KOPT-K1 (cell line): ENCODE results near the gene ROR2.

Experiments used
- H3K27ac ChIP-seq: fragments of 200-600 bp; sonication (generic); 2 replicates; pipeline ENCODE4 v1.5.1; 2016; ENCODE audit warnings: antibody characterized with exemption, mild to moderate bottlenecking, low read depth, low read length; ENCODE audit not compliant: poor library complexity, severe bottlenecking
- H3K36me3 ChIP-seq: fragments of 200-600 bp; sonication (generic); 2 replicates; pipeline ENCODE4 v1.5.1; 2017; ENCODE audit warnings: antibody characterized with exemption, mild to moderate bottlenecking, low read length, moderate library complexity; ENCODE audit not compliant: insufficient read depth
- H3K9me3 ChIP-seq: fragments of 200-600 bp; sonication (generic); 2 replicates; pipeline ENCODE4 v1.5.1; 2017; ENCODE audit warnings: antibody characterized with exemption, low read length, mild to moderate bottlenecking; ENCODE audit not compliant: insufficient read depth, poor library complexity, severe bottlenecking

The ROR2 gene

DNA sequence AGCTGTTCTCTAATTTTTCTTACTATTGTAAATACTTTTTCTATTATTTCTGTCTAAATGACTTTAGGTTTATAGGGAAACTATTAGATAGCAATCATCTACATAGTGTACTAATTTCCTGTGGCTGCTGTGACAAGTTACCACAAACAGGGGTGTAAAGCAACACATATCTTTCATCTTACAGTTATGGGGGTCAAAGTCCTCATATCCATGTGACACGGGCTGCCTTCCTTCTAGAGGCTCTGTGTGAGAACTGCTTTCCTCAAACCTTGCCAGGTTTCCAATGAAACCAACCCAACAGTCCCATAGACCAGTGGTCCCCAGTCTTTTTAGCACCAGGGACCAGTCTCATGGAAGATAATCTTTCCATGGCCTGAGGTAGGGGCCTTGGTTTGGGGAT lies 189.1 kb downstream of the ROR2 start:
- Histone ChIP-seq H3K27ac (no peak overlapping the region), H3K36me3 (no peaks in the 10 kb centered on the region), H3K9me3 (peaks cover 16% of the 10 kb centered on the region)

DNA sequence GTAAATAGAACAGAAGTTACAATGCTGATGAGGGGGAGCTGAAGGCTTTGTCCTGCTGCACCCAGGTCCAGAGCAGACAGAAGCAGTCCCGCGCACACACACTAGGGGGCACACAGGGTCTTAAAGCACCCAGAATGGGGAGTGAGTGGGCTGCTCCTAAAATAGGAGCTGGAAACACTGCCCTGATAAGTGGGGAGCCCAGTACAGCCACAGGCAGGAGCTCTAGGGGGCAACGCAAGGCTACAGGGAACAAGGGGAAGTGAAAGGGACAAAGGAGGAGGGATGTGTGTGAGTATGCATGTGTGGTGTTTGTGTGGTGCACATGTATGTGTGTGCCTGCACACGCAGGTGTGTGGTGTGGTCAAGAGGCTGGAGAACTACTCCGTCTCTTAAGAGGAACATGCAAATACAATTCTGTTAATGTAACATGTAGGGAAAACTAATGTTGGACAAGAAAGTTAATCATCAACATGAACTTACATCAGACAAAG lies 191.5 kb downstream of the ROR2 start:
- H3K36me3 ChIP-seq, result no peaks in the 10 kb centered on the region
- H3K27ac ChIP-seq, result no peak overlapping the region
- H3K9me3 ChIP-seq, result no peaks in the 10 kb centered on the region

DNA sequence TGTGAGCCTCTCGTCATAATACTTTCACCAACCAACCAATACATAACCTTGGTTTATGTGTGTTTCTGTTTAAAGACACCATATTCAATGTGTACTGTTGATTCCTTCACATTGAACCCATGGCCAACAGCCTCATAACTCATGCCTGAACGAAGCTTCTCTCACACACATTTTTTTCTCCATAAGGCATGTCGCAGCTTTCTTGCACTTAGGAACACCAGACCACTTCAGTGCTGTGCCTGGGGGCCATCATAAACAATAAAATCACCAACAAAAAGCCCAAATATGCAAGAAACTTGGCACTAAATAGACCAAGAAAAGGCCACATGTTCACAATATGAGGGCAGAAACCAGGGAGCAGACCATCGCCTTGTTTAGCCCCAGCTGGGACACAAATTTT lies 192.2 kb downstream of the ROR2 start:
- Histone ChIP-seq H3K36me3 (no peaks in the 10 kb centered on the region), H3K27ac (no peak overlapping the region)

DNA sequence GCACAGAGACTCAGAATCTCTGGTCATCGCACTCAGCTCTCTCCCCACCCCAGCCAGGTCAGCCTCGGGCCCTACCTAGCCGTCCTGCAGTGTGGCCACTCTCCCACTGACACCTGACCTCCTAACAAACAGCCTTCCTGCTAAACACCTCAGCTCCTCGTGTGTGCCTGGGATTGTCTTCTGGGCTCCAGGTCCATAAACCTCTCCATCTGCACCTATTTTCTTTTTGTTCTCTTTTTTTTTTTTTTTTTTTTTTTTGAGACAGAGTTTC lies 193.6 kb downstream of the ROR2 start:
- H3K9me3 ChIP-seq, result no peaks in the 10 kb centered on the region
- no peaks in the 10 kb centered on the region for H3K36me3 ChIP-seq
- no peak overlapping the region for H3K27ac ChIP-seq

More for the DNA sequence above, 192.2 kb downstream of the ROR2 start:
- H3K9me3 ChIP-seq, result no peaks in the 10 kb centered on the region

DNA sequence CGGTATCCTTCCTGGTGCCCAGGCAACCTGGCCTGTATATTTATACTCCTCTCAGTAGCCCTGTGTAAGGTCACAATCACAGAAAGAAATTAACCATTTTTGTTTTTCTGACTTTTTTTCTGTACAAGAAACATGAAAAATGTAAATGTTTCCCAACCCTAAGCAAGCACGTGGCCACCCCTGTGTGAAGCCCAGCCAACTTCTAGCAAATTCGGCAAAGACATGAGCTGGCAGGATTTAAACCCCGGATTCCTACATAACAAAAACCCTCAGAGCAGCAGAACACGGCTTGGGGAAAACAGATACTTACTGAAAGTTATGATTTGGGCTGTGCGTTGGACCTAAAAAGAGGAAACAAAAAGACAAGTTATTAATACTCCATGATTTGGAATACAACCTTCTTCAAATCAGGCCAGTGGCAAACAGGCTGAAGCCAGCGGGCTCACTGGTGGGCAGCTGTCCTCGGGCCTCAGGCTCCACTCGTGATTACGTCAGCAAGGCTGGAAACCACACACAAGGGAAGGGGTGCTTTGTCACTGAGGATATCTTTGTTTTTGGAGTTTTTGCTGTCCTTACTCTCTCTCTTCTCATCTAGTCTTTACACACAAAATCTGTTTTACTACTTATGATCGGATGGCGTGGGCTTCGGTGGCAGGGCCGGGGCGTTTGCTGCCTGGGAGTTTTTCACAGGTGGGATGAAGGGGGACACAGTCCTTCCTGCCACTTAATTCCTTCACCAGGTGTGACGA lies 194.1 kb downstream of the ROR2 start:
- H3K36me3 ChIP-seq, result no peaks in the 10 kb centered on the region
- H3K27ac ChIP-seq, result no peak overlapping the region
- H3K9me3 ChIP-seq, result no peaks in the 10 kb centered on the region

DNA sequence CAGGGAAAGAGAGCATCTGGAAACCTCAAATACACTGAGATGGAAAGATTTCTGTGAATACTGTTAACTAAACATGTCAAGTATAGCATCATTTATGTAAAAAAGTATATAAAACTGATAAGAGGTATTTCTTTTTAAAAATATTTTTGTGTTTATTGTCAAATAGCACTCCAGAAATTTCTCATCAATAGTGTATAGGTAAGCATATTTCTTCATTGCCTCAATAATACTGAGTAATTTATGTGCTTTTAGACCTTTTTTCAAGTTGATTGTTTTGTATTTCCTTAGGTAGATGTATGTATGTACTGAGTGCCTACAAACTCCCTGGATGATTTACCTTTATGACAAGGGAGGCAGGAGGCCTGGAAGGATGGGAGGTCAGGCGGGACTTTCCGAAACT lies 196.3 kb downstream of the ROR2 start:
- Histone ChIP-seq H3K27ac (no peak overlapping the region), H3K36me3 (no peaks in the 10 kb centered on the region), H3K9me3 (no peaks in the 10 kb centered on the region)

DNA sequence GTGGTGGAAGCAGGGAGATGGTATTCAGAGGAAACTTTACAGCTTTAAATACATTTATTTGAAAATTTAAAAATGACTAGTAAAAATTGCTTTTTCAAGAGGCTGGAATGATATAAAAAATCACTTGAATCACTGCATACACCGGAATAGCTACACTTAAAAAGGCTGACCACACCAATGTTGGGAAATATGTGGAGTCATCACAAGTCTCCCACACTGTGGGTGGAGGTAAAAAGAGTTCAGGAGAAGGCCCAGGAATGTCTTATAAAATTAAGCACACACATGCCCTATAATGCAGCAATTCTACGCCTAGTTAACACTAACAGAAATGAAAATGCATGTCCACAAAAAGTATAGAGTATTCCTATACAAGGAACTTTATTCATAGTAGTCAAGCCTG lies 198.1 kb downstream of the ROR2 start:
- Histone ChIP-seq H3K9me3 (no peaks in the 10 kb centered on the region), H3K27ac (no peak overlapping the region), H3K36me3 (no peaks in the 10 kb centered on the region)

DNA sequence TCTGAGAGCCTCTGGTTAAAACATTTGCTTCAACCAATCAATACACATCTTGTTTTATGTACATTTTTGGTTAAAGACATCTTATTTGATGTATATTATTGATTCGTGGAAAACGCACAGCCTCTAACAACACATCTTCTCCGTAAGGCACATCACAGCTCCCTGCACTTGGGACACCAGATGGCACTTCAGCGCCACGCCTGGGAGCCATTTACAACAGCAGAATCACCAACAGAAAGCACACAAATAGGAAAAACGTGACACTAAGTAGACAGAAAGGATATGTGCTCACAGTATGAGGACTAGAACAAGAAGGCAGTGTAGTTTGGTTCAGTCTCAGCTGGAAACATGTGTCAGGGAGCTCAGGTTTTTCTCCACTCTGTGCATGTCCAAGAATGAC lies 199.7 kb downstream of the ROR2 start:
- H3K36me3 ChIP-seq, result no peaks in the 10 kb centered on the region
- H3K27ac ChIP-seq, result no peak overlapping the region
- no peaks in the 10 kb centered on the region for H3K9me3 ChIP-seq

DNA sequence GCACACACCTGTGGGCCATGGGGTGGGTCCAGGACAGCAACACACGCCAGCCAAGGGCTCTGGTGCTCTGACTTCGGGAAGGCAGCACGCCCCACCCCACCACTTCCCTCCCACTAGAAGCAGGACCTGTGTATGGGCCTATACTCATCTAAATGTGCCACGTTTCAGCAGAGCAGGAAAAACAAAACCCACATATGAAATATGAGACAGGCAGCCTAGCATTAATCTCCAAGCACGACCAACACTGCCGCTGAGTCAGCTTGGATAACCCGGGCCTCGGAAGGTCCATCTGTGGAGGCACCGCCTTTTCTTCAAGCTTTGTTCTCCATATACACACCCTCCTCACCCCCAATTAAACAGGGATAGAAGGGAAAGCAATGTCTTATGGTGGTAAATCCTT lies 203.1 kb downstream of the ROR2 start:
- no peak overlapping the region for H3K27ac ChIP-seq
- no peaks in the 10 kb centered on the region for H3K36me3 ChIP-seq
- no peaks in the 10 kb centered on the region for H3K9me3 ChIP-seq

DNA sequence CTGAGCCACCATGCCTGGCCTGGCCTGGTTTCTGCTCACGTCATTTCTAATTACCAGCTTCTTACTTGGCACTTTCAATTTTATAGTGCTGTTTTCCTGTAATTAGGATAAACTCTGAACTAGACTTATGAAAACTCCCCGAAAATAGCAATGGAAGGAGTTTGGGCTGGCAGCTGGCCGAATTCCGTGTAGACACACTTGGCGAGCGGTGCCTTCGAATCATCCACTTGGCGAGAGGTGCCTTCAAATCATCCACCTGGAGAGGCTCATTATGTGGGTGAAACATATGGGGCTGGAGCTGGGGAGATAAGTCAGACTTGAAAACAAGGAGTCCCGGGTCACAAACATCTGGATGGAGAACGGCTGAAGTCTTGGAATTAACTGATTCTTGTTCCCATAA lies 203.7 kb downstream of the ROR2 start:
- no peak overlapping the region for H3K27ac ChIP-seq
- no peaks in the 10 kb centered on the region for H3K36me3 ChIP-seq
- H3K9me3 ChIP-seq, result no peaks in the 10 kb centered on the region

DNA sequence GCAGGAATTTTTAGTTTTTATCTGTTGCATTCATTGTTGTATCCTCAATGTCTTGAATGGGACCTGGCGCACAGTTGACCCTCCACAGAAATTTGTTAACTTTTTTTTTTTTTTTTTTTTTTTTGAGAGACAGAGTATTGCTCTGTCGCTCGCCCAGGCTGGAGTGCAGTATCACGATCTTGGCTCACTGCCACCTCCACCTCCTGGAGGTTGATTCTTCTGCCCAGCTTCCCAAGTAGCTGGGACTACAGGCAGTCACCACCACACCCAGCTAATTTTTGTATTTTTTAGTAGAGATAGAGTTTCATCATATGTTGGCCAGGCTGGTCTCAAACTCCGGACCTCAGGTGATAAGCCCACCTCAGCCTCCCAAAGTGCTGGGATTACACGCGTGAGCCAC lies 205.9 kb downstream of the ROR2 start:
- Histone ChIP-seq H3K27ac (no peak overlapping the region), H3K36me3 (no peaks in the 10 kb centered on the region), H3K9me3 (no peaks in the 10 kb centered on the region)

DNA sequence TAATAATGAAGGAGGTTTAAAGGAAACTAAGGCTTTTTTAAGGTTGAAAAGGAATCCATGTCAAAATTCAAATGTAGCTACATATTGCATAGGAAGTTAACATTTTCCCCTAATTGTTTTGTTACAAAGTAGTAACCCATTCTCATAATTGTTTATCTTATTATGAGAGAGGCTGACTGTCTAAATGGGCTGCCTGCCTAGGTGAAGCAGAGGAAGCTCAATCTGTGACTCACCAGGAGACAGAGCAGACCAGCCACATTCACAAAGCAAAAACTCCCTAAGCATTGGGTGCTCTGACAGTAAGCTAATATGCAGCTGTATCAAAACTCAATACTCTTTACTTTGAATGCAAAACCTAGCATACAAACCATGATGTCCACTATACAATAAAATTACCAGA lies 208.5 kb downstream of the ROR2 start:
- Histone ChIP-seq H3K36me3 (no peaks in the 10 kb centered on the region), H3K27ac (no peak overlapping the region), H3K9me3 (no peaks in the 10 kb centered on the region)

DNA sequence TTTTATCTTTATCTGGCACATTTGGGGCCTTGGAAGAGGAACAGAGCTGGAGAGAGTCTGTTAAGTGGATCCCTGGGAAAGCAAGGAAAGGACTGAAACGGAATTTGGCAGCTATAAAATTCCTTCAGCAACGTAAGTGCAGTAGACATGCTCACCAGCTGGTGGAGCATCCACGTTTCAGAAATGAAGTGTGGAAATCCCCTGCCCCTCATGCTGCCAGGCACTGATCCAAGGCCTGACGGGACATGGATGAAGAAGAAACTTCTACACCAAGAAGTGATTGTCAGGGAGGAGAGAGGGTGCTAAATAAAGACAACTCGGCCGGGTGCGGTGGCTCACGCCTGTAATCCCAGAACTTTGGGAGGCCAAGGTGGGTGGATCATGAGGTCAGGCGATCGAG lies 209.3 kb downstream of the ROR2 start:
- H3K36me3 ChIP-seq, result no peaks in the 10 kb centered on the region
- H3K27ac ChIP-seq, result no peak overlapping the region
- H3K9me3 ChIP-seq, result no peaks in the 10 kb centered on the region

DNA sequence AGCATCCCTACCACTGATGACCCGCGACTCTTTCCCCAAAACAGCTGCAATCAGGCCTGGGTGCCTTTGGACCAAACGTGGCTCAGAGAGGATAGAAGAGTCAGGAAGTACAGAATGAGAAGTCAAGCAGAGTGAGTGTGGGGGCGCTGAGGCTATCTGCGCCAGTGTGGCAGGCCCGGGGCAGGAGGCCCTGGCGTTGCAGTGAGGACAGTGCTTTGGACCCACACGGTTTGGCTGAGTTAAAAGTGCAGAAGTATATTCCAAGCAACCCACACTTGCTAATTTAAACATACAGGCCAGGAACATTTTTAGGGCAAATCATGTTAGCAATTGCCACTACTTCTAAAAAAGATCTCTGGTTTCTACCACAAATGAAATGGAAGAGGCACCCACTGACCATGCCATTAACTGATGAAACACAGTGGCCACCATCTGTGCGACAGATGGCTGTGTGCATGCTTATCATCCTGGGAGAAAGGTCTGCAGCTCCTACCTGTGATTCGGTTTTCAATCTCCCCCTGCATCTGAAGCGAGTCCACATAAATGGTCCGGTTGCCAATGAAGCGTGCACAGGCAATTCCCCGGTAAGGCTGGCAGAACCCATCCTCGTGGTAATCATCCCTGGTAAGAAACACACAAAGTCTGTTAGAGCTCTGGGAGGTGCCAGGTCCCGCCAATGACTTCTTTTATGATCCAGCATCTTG lies 213.0 kb downstream of the ROR2 start:
- Histone ChIP-seq H3K36me3 (no peaks in the 10 kb centered on the region), H3K27ac (no peak overlapping the region), H3K9me3 (no peaks in the 10 kb centered on the region)

DNA sequence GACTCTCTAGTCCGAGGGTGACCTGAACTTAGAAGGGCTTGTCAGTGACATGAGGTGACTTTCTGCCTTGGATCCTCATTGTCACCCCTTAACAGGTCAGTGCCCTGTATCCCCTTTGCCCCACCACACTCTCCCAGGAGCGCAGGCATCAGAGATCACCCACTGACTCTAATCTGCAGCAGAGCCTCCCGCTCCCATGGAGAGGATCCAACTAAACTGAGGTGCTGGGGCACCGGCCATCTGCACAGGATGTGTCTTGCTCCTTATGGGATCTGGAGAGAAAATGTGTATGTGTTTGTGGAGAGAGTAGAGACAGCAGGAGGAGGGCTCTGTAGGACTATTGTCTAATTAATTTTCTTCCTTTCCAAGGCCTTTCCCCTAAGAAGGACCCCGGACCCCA lies 213.7 kb downstream of the ROR2 start:
- Histone ChIP-seq H3K9me3 (no peaks in the 10 kb centered on the region), H3K36me3 (no peaks in the 10 kb centered on the region), H3K27ac (no peak overlapping the region)

DNA sequence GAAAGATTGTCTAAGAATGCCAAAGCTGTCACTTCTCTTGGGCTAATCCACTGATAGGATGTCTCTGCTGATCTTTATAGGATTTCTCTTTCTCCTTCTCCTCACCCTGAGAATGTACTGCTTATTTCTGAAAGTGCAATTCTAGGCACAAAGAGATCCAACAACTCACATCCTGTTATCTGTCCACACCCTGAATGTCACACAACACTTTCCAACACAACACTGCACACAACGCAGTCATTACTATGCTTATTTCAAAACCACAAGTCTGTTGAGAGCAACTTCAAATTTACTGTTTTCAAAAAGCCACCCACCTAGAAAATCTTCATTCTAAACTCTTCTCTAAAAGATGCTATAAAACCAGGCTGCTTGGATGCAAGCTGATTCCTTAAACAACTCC lies 215.0 kb downstream of the ROR2 start:
- Histone ChIP-seq H3K9me3 (no peaks in the 10 kb centered on the region), H3K36me3 (no peaks in the 10 kb centered on the region)

More for the DNA sequence above, 215.0 kb downstream of the ROR2 start:
- H3K27ac ChIP-seq, result no peak overlapping the region
